ENCODE data around the gene ABRACL.
"Not testable (repeated sequence)": the region's sequence is repeated elsewhere in the genome, so short reads cannot be mapped to it uniquely, and the experiment has no call there.

The ABRACL gene

DNA sequence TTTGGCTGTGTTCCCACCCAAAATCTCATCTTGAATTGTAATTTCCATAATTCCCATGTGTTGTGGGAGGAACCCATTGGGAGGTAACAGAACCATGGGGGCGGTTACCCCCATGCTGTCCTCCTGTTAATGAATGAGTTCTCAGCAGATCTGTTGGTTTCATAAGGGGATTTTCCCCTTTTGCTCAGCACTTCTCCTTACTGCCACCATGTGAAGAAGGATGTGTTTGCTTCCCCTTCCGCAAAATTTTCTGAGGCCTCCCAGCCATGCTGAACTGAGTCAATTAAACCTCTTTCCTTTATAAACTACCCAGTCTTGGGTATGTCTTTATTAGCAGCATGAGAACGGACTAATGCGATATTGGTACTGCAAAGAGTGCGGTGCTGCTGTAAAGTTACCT is 35.6 kb upstream of the ABRACL start:
- H3K27me3 ChIP-seq (ENCODE audit: control insufficient read depth, insufficient read depth, low read length); H3K4me2 ChIP-seq (ENCODE audit: low read length); H3K4me3 ChIP-seq (ENCODE audit: low read length); H3K9me3 ChIP-seq (replicated peaks; ENCODE audit: low read length); H3K9ac ChIP-seq (ENCODE audit: low read depth, low read length); H3K4me1 ChIP-seq (ENCODE audit: control insufficient read depth, insufficient read depth, low read length); H3K36me3 ChIP-seq (ENCODE audit: insufficient read depth, low read length): not testable (repeated sequence)

DNA sequence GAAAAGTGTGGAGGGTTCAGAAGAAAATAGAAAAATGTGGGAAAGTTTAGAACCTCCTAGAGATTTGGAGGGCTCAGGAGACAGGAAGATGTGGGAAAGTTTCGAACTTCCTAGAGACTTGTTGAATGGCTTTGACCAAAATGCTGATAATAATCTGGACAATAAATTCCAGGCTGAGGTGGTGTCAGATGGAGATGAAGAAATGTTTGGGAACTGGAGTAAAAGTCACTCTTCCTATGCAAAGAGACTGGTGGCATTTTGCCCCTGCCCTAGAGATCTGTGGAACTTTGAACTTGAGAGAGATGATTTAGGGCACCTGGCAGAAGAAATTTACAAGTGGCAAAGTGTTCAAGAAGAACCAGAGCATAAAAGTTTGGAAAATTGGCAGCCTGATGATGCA is 35.1 kb upstream of the ABRACL start:
- not testable (repeated sequence) for H3K4me2 ChIP-seq (ENCODE audit: low read length); H3K9ac ChIP-seq (ENCODE audit: low read depth, low read length); H3K36me3 ChIP-seq (ENCODE audit: insufficient read depth, low read length); H3K4me3 ChIP-seq (ENCODE audit: low read length); H3K9me3 ChIP-seq (replicated peaks; ENCODE audit: low read length); H3K27me3 ChIP-seq (ENCODE audit: control insufficient read depth, insufficient read depth, low read length); H3K4me1 ChIP-seq (ENCODE audit: control insufficient read depth, insufficient read depth, low read length)

DNA sequence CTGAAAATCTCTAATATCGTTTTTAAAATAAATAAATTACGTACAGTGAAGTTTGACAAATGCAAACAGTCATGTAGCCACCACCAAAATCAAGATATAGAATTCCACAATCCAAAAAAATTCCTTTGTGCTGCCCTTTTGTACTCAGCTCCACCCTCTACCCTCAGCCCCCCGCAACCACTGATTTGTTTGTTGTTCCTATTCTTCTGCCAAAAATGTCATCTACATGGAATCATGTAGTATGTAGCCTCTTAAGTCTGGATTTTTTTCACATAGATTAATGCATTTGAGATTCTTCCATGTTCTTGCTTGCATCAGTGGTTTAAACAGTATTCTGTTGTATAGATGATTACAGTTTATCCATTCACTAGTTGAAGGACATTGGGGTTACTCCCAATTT is 32.0 kb upstream of the ABRACL start:
- Histone ChIP-seq H3K4me1 (ENCODE audit: control insufficient read depth, insufficient read depth, low read length) (no peaks in the 10 kb centered on the region), H3K9me3 (replicated peaks; ENCODE audit: low read length) (no peaks in the 10 kb centered on the region), H3K4me2 (ENCODE audit: low read length) (no peak overlapping the region), H3K4me3 (ENCODE audit: low read length) (no peak overlapping the region), H3K27me3 (ENCODE audit: control insufficient read depth, insufficient read depth, low read length) (no peaks in the 10 kb centered on the region), H3K9ac (ENCODE audit: low read depth, low read length) (no peak overlapping the region), H3K36me3 (ENCODE audit: insufficient read depth, low read length) (no peaks in the 10 kb centered on the region)

DNA sequence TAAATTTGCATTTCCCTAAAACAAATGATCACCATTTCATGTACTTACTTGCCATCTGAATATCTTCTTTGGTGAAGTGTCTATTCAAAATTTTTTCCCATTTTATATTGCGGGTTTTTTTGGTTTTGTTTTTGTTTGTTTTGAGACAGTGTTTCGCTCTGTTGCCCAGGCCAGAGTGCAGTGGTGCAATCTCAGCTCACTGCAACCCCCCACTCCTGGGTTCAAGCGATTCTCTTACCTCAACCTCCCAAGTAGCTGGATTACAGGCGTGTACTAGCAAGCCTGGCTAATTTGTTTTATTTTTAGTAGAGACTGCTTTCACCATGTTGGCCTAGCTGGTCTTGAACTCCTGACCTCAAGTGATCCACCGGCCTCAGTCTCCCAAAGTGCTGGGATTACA is 31.4 kb upstream of the ABRACL start:
- Histone ChIP-seq H3K9me3 (replicated peaks; ENCODE audit: low read length) (no peaks in the 10 kb centered on the region), H3K4me3 (ENCODE audit: low read length) (no peak overlapping the region), H3K4me2 (ENCODE audit: low read length) (no peak overlapping the region), H3K9ac (ENCODE audit: low read depth, low read length) (no peak overlapping the region), H3K36me3 (ENCODE audit: insufficient read depth, low read length) (no peaks in the 10 kb centered on the region), H3K27me3 (ENCODE audit: control insufficient read depth, insufficient read depth, low read length) (no peaks in the 10 kb centered on the region), H3K4me1 (ENCODE audit: control insufficient read depth, insufficient read depth, low read length) (no peaks in the 10 kb centered on the region)

DNA sequence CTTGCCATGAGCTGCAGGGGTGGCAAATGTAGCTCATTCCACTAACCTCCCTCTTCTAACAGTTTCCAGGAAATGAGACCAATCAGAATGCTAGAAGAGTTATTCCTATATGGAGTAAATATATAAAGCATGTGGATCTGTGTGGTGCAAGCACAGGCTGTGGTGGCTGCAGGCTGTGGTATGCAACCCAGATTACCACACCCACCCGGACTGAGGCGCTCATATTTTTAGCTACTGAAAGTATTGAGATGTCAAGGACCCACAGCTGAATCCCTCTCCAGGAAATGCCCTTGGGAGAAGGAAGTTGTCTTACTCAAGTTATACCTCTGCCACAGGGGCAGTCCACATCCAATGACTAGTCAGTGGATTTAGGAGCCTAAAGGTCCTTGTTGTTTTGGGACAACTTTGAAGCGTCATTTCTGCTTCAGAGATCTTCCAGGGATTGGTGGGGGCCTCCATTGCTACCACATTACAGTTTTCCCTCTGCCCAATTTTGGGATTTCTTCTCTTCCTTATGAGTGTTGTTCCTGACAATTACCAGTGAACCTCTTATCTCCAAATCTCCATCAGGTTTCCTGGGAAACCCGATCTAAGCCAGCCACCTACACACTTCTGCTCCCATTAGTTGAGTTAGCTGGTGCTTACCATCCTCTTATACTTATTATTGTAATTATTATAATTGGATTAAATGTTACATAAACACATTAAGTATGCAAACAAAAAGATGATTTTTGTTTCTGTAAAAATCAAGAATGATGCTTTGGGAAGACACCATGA is 28.4 kb upstream of the ABRACL start:
- H3K9me3 ChIP-seq (replicated peaks; ENCODE audit: low read length) = no peaks in the 10 kb centered on the region

DNA sequence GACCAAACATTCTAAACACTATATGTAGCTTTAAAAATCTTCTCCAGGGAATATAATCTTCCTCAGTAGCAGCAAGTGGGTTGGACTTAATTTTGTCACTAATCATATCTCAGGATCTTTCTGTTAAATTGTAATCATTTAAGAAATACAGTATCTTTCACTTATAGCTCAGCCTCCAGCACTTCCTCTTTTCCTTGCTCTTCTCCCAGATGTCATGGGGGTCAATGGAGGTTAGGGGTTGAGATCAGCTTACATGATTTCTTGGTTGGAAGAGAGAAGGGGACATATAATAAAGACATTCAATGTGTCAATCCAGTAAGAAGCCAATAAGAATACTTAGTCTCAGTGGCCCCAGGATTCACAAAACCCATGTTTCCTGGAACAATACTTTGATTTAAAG is 24.8 kb upstream of the ABRACL start:
- H3K4me2 ChIP-seq (ENCODE audit: low read length) = no peak overlapping the region
- no peak overlapping the region for H3K9ac ChIP-seq (ENCODE audit: low read depth, low read length)
- no peaks in the 10 kb centered on the region for H3K27me3 ChIP-seq (ENCODE audit: control insufficient read depth, insufficient read depth, low read length)
- no peak overlapping the region for H3K4me3 ChIP-seq (ENCODE audit: low read length)
- no peaks in the 10 kb centered on the region for H3K9me3 ChIP-seq (replicated peaks; ENCODE audit: low read length)
- H3K36me3 ChIP-seq (ENCODE audit: insufficient read depth, low read length) = no peaks in the 10 kb centered on the region
- no peaks in the 10 kb centered on the region for H3K4me1 ChIP-seq (ENCODE audit: control insufficient read depth, insufficient read depth, low read length)

More for the DNA sequence above, 28.4 kb upstream of the ABRACL start:
- no peaks in the 10 kb centered on the region for H3K4me1 ChIP-seq (ENCODE audit: control insufficient read depth, insufficient read depth, low read length)
- H3K36me3 ChIP-seq (ENCODE audit: insufficient read depth, low read length) = no peaks in the 10 kb centered on the region
- H3K4me3 ChIP-seq (ENCODE audit: low read length) = no peak overlapping the region
- no peak overlapping the region for H3K4me2 ChIP-seq (ENCODE audit: low read length)
- H3K27me3 ChIP-seq (ENCODE audit: control insufficient read depth, insufficient read depth, low read length) = no peaks in the 10 kb centered on the region
- H3K9ac ChIP-seq (ENCODE audit: low read depth, low read length) = no peak overlapping the region

DNA sequence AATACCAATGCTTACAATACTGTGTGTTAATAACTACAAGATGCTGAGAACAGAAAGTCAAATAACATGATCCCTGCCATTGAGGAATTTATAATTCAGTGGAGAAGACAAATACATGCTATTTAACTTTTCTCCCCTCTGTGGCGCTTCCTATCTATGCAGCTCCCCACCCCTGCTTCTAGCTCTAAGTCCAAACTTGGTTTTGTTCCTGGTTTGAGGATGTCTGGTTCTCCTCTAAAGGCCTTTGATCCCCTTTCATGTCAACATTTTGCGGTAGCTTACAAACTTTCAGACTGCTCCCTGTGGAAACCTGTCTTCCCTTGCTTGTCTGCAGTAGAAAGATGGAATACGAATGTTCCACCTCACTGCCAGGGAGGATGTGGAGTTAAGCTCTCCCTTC is 22.1 kb upstream of the ABRACL start:
- H3K4me3 ChIP-seq (ENCODE audit: low read length) = no peak overlapping the region
- H3K27me3 ChIP-seq (ENCODE audit: control insufficient read depth, insufficient read depth, low read length) = no peaks in the 10 kb centered on the region
- H3K4me1 ChIP-seq (ENCODE audit: control insufficient read depth, insufficient read depth, low read length) = no peaks in the 10 kb centered on the region
- H3K4me2 ChIP-seq (ENCODE audit: low read length) = no peak overlapping the region
- H3K9ac ChIP-seq (ENCODE audit: low read depth, low read length) = no peak overlapping the region
- H3K9me3 ChIP-seq (replicated peaks; ENCODE audit: low read length) = no peaks in the 10 kb centered on the region
- H3K36me3 ChIP-seq (ENCODE audit: insufficient read depth, low read length) = no peaks in the 10 kb centered on the region

DNA sequence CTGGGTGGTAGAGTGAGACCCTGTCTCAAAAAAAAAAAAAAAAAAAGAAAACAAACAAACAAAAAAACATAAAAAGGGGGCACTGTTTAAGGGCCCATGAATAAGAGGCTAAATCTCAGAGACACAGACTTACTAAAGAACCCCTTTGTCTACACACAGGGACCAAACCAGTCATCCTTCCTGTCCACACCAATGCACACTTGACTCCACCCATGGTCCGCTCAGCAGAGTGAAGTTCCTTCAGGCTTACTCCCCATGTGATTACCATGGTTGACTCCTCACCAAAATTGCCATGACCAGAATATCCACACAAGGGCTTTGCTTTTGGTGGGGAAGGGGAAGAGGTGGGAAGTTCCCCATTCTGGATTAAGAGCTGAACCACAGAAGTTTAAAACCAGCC is 21.1 kb upstream of the ABRACL start:
- Histone ChIP-seq H3K4me2 (ENCODE audit: low read length) (no peak overlapping the region), H3K9ac (ENCODE audit: low read depth, low read length) (no peak overlapping the region), H3K9me3 (replicated peaks; ENCODE audit: low read length) (no peaks in the 10 kb centered on the region), H3K4me3 (ENCODE audit: low read length) (no peak overlapping the region), H3K36me3 (ENCODE audit: insufficient read depth, low read length) (no peaks in the 10 kb centered on the region), H3K4me1 (ENCODE audit: control insufficient read depth, insufficient read depth, low read length) (no peaks in the 10 kb centered on the region), H3K27me3 (ENCODE audit: control insufficient read depth, insufficient read depth, low read length) (no peaks in the 10 kb centered on the region)

DNA sequence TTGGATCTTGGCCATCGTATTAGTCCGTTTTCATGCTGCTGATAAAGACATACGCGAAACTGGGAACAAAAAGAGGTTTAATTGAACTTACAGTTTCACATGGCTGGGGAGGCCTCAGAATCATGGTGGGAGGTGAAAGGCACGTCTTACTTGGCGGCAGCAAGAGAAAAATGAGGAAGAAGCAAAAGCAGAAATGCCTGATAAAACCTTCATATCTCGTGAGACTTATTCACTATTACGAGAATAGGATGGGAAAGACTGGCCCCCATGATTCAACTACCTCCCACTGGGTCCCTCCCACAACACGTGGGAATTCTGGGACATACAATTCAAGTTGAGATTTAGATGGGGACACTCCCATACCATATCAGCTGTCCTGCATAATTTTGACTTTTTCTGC is 20.4 kb upstream of the ABRACL start:
- no peaks in the 10 kb centered on the region for H3K4me1 ChIP-seq (ENCODE audit: control insufficient read depth, insufficient read depth, low read length)
- H3K9ac ChIP-seq (ENCODE audit: low read depth, low read length) = no peak overlapping the region
- no peaks in the 10 kb centered on the region for H3K9me3 ChIP-seq (replicated peaks; ENCODE audit: low read length)
- H3K27me3 ChIP-seq (ENCODE audit: control insufficient read depth, insufficient read depth, low read length) = no peaks in the 10 kb centered on the region
- no peak overlapping the region for H3K4me3 ChIP-seq (ENCODE audit: low read length)
- H3K36me3 ChIP-seq (ENCODE audit: insufficient read depth, low read length) = no peaks in the 10 kb centered on the region
- H3K4me2 ChIP-seq (ENCODE audit: low read length) = no peak overlapping the region

DNA sequence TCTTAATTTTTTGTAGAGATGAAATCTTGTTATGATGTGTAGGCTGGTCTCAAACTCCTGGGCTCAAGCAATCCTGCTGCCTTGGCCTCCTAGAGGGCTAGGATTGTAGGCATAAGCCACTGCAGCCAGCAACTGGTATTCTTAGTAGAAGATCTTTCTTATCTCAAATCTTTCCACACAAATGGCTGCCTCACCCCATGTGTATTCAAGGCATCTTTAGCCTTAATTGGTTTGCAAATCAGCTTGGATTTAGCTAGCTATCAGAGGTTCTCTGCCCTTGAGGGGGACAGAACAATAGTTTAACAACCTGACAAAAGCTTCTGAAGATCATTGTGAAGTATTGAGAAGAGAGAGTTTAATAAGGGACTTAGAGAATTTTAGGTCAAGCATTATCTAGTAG is 17.9 kb upstream of the ABRACL start:
- no peaks in the 10 kb centered on the region for H3K36me3 ChIP-seq (ENCODE audit: insufficient read depth, low read length)

DNA sequence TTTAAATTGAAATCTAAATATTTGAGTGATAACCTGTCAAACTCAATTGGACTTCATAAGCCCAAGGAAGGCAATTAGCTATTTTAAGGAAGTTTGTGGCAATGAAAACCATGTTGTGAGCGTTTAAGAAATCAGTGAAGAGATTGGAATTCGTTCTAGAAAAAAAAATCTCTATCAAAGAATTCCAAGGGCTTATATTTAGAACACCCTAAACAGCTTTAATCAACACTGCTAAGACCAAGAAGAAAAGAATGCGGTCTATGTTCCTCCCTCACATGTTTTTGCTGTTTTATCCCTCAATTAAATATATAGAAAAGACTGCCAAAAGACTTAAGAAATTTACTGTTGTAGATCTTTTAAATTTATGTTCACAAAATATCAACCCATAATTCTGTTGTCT is 16.6 kb upstream of the ABRACL start:
- Histone ChIP-seq H3K4me1 (ENCODE audit: control insufficient read depth, insufficient read depth, low read length) (no peaks in the 10 kb centered on the region), H3K4me3 (ENCODE audit: low read length) (no peak overlapping the region), H3K36me3 (ENCODE audit: insufficient read depth, low read length) (no peaks in the 10 kb centered on the region), H3K4me2 (ENCODE audit: low read length) (no peak overlapping the region), H3K9me3 (replicated peaks; ENCODE audit: low read length) (no peaks in the 10 kb centered on the region), H3K27me3 (ENCODE audit: control insufficient read depth, insufficient read depth, low read length) (no peaks in the 10 kb centered on the region), H3K9ac (ENCODE audit: low read depth, low read length) (no peak overlapping the region)

More for the DNA sequence above, 17.9 kb upstream of the ABRACL start:
- Histone ChIP-seq H3K27me3 (ENCODE audit: control insufficient read depth, insufficient read depth, low read length) (no peaks in the 10 kb centered on the region), H3K4me3 (ENCODE audit: low read length) (no peak overlapping the region), H3K9ac (ENCODE audit: low read depth, low read length) (no peak overlapping the region), H3K4me1 (ENCODE audit: control insufficient read depth, insufficient read depth, low read length) (no peaks in the 10 kb centered on the region), H3K9me3 (replicated peaks; ENCODE audit: low read length) (no peaks in the 10 kb centered on the region), H3K4me2 (ENCODE audit: low read length) (no peak overlapping the region)

DNA sequence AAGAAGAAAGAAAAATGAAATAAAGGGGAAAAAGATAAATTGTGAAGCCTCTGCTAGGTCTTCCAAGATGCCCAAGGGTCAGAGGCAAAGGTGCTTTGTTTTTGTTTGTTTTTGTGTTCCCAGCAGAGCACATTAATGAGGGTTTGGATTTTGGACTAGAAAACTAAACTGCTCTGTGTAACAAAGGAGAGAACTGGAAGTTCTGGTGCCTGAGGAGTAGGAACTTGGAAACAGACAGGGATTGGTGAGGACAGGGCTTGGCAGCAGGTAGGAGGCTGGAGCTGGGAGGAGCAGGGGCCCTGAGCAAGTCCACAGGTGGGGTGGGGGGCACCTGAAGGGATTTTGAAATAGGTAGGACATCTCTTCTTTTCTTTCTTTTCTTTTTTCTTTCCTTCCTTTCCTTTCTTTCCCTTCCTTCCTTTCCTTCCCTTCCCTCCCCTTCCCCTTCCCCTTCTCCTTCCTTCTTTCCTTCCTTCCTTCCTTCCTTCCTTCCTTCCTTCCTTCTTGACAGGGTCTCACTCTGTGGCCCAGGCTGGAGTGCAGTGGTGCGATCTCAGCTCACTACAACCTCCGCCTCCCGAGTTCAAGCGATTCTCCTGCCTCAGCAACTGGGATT is 15.3 kb upstream of the ABRACL start:
- Histone ChIP-seq H3K9ac (ENCODE audit: low read depth, low read length) (no peak overlapping the region), H3K9me3 (replicated peaks; ENCODE audit: low read length) (no peaks in the 10 kb centered on the region), H3K27me3 (ENCODE audit: control insufficient read depth, insufficient read depth, low read length) (no peaks in the 10 kb centered on the region), H3K4me3 (ENCODE audit: low read length) (no peak overlapping the region), H3K4me1 (ENCODE audit: control insufficient read depth, insufficient read depth, low read length) (no peaks in the 10 kb centered on the region), H3K36me3 (ENCODE audit: insufficient read depth, low read length) (no peaks in the 10 kb centered on the region), H3K4me2 (ENCODE audit: low read length) (no peak overlapping the region)
